ENCODE measurements around the gene TSNAXIP1. TPM values are rescaled to one million over a fixed set of nuclear protein-coding genes. Genes with fewer than 3 reads are reported as not detected.

Gene TSNAXIP1
- total RNA-seq, 1 donor from 2014 or later: 0.52 TPM

- DNase-seq (ENCODE audit: low read depth): no peak
- no peak overlapping the region for H3K4me3 ChIP-seq (ENCODE audit: low read depth, low read length)
- TF ChIP-seq CTCF (conservative IDR thresholded peaks at IDR 0.05; ENCODE audit: low read depth, low read length): no peak
Observed at GRCh38 chr16:67811899-67812298, 5.2 kb downstream of the TSNAXIP1 start.

- TF ChIP-seq CTCF (conservative IDR thresholded peaks at IDR 0.05; ENCODE audit: low read depth, low read length): no peak
- DNase-seq (ENCODE audit: low read depth): no peak
Observed at GRCh38 chr16:67814567-67814966, 7.9 kb downstream of the TSNAXIP1 start.

GRCh38 chr16:67820608-67821259, 14.0 kb downstream of the TSNAXIP1 start:
- no peak for TF ChIP-seq CTCF (conservative IDR thresholded peaks at IDR 0.05; ENCODE audit: low read depth, low read length)
- DNase-seq (ENCODE audit: low read depth): no peak
- no peak overlapping the region for H3K4me3 ChIP-seq (ENCODE audit: low read depth, low read length)

More at GRCh38 chr16:67814567-67814966, 7.9 kb downstream of the TSNAXIP1 start:
- no peak overlapping the region for H3K4me3 ChIP-seq (ENCODE audit: low read depth, low read length)

- TF ChIP-seq CTCF (conservative IDR thresholded peaks at IDR 0.05; ENCODE audit: low read depth, low read length): no peak
- no peak overlapping the region for H3K4me3 ChIP-seq (ENCODE audit: low read depth, low read length)
- no peak for DNase-seq (ENCODE audit: low read depth)
Observed at GRCh38 chr16:67822511-67822910, 15.8 kb downstream of the TSNAXIP1 start.

GRCh38 chr16:67825119-67825518, 18.4 kb downstream of the TSNAXIP1 start:
- DNase-seq (ENCODE audit: low read depth): no peak
- no peak for TF ChIP-seq CTCF (conservative IDR thresholded peaks at IDR 0.05; ENCODE audit: low read depth, low read length)
- H3K4me3 ChIP-seq (ENCODE audit: low read depth, low read length): no peak overlapping the region

GRCh38 chr16:67825906-67826305, 19.2 kb downstream of the TSNAXIP1 start:
- no peak for TF ChIP-seq CTCF (conservative IDR thresholded peaks at IDR 0.05; ENCODE audit: low read depth, low read length)
- no peak overlapping the region for H3K4me3 ChIP-seq (ENCODE audit: low read depth, low read length)
- DNase-seq (ENCODE audit: low read depth): no peak

- no peak for DNase-seq (ENCODE audit: low read depth)
- no peak for TF ChIP-seq CTCF (conservative IDR thresholded peaks at IDR 0.05; ENCODE audit: low read depth, low read length)
- H3K4me3 ChIP-seq (ENCODE audit: low read depth, low read length): no peak overlapping the region
Observed at GRCh38 chr16:67828651-67829050, 22.0 kb downstream of the TSNAXIP1 start.
